ENCODE measurements around the gene PSD4. TPM values are rescaled to one million over a fixed set of nuclear protein-coding genes. Genes with fewer than 3 reads are reported as not detected.
"Not testable (repeated sequence)": the region's sequence is repeated elsewhere in the genome, so short reads cannot be mapped to it uniquely, and the experiment has no call there.

The PSD4 gene
- polyA plus RNA-seq, 5 donors, result 13.1 to 20.9 (median 19.2) TPM

DNA sequence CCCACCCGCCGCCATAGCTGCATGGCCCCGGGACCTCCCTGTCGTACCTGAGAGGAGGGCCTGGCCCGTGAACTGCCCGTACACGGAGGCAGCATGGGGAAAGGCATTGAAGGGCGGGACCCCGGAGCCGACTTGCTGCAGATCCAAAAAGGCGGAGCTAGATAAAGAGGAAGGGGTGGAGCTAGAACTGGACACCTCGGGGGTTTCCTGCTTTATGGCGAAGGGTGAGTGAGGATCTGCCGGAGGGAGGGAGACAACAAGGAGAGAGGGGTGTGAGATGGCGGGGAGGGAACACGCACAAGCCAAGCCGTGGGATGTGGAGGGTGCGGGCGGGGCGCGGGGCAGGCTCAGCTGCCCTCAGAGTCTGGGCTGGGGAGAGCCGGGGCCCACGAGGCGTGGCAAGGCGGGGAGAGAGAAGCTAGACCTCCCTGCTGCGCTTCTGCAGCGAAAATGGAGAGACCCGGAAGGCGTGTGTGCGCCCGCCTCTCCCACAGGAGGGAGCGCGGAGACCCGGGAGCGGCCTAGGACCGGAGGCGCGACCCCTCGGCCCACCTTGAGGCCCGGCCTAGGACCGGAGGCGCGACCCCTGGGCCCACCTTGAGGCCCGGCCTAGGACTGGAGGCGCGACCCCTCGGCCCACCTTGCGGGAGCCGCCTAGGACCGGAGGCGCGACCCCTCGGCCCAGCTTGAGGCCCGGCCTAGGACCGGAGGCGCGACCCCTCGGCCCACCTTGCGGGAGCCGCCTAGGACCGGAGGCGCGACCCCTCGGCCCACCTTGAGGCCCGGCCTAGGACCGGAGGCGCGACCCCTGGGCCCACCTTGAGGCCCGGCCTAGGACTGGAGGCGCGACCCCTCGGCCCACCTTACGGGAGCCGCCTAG is 61.8 kb downstream of the PSD4 start:
- not testable (repeated sequence) for DNase-seq

DNA sequence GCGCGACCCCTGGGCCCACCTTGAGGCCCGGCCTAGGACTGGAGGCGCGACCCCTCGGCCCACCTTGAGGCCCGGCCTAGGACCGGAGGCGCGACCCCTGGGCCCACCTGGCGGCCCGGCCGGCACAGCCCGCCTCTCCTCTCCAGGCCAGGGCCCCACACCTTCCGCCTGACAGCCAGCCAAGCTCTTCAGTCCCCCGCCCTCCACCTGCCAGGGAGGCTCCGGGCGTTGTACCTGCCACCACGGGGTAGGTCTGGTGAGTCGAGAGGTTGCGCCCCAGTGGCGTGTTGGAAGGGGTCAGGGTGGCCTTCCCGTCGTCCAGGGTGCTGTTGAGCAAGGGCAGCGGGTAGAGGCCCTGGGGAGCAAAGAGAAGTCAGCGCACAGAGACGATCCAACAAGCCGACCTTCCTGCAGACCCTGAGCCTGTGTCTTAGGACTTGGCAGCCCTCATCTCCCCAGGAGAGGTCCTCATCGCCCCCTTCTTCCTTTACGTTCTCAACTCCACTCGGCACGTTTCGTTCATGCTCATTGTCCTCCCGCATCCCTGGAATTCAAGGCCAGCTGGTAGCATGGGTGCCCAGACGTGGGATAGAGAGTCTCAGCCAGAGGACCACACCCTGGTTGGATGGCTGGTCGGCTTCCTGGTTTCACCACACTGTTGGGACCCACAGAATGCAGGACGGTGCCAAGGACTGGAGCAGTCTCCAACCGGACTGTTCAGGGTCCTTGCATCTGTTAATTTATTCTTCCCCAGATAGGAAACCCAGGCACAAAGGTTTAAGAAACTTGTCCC is 62.8 kb downstream of the PSD4 start:
- no peak for DNase-seq

DNA sequence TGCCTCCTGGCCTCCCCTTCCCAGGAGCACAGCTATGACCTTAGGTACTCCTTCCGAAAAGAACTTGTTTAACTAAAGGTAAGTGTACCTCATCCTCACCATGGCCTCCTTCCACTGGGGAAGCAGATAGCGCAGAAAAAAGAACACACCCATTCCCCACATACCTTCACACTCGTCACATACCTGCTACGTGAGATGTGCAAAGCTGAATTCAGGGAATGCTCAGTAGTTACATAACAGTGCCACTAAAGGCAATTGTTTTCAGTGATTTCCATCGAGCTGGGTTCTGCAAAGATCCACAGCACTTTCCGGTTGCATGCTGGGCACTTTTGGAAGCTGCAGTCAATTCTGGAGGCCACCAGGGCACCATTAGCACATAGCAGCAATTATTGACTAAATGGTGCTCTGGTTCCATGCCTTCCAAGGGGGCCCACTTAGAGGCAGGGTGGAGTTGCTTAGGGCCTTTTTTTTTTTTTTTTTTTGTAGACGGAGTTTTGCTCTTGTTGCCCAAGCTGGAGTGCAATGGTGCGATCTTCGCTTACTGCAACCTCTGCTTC is 63.9 kb downstream of the PSD4 start:
- no peak for DNase-seq

DNA sequence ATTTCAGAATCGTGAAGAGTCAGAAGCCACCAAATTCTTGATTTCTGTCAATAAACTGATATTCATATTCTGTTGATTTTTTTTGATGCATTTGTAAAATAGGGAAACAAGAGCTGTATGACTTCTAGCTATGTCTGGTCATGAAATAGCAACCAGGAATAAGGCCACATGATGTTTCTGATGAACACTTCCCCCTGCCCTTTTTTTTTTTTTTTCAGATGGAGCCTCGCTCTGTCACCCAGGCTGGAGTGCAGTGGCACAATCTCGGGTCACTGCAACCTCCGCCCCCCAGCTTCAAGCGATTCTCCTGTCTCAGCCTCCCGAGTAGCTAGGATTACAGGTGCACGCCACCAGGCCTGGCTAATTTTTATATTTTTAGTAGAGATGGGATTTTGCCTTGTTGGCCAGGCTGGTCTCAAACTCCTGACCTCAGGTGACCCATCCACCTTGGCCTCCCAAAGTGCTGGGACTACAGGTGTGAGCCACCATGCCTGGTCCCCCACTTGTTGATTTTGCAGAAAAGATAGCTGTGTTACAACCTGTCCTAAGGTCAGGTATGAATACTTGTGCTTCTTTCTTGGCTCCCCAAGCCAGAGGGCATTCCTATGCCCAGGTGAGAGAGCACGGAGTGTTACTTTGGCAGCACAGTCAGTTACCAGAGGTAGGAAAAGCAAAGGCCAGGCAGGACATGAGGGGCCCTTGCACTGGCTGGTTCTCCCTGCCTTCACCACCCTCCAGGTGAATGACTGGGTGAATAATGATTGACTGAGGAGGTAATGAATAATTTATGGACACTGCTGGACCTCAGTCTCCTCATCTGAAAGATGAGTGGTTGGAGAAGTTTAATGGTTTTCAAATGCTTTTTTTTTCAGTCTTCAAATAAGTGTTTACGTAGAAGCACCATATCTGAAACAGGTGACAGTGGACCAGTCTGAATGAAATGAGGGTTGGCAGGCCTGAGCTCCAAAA is 65.4 kb downstream of the PSD4 start:
- no peak for DNase-seq

DNA sequence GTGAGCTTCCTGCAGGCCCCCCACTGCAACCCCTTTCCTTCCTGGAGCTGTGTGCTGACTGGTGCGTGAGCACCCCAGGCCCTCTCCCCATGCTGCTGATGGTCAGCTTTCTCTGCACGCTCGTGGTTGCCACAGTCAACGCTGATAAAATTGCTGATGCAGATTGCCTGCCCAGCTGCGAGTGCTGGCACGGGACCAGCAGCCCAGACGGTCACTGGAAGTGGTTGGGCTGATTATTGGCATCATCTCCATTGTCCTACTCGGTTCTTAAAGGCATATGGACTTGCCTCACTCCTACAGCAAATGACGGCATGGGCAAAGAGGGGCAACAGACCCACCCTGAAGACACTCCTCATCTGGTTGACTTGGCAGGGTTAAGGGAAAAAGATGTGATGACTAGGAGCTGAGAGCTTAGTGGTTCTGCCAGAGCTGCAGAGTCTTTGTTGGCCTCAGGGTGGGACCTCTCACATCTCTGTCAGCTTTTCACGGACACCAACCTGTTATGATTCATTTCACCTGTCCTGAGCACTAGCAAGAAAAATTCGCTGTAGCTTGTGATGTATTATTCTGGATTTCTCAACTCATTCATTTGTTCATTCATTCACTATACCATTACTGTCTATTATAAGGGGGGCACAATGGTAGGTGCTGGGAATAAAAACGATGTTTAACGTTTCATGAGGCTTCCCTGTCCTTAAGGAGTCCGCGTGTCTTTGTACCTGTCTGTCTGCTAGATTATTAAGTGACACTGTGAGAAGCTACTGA is 66.6 kb downstream of the PSD4 start:
- peak; percentile 90 to 93 for DNase-seq

DNA sequence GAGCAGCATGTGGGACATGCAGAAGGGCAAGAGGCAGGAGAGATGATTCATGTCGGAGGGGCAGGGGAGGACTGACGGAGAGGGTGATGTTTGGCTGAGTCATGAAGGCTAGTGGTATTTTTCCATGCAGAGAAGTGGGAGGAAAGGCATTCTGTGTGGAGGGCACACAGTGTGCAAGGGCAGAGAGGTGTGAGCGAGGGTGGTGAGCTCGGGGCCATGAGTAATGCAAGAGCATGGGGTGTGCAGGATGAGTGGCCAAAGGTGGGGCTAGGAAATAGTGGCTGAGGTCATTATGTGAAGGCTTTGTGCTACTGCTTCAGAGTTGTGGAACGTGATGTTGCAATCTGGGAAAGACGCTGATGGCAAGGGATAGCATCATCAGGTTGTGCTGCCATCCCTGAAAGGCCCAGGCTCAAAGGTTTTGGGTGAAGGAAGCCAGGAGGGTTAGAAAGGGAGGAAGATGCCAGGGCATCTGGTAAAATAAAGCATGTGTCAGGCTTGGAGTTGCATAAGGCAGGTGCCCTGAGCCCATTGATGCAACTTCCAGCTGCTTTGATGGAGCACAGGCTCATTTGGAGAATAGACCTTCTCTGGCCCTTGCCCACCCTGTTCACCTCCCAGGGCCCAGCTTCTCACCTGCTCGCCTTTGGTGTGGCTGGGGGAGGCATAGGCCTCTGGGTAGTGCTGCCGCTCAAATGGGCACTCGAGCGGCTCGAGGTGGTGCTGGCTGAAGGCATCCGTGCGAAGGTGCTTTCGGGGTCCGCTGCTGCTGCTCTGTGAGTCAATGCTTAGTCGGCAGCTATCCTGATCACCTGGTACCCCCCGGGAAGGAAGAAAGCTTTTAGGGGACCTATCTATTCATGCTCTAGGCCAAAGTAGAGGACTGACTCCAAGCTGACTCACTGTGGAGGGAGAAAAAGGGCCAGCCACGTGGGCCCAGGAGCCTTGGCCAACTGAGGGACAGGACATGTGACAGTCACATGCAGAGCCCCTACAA is 67.4 kb downstream of the PSD4 start:
- DNase-seq, result no peak

DNA sequence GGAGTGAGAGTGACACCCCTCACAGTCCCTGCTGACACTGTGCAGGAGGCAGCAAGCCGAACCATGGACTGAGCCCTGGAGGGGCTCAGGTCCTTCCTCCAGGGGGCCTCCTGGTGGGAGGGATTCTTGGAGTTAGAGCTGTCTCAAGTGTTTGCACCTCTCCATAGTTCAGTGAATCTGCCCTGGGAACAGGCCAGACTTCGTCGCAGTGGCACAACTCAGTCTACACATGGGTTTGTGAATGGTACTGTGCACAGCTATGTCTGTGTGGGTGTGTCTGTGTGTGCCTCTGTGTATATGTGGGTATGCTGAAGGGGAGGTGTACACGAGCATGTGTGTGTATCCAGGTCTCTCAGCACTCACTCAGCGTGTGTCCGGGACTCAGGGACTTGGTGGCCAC is 68.6 kb downstream of the PSD4 start:
- DNase-seq, result no peak

- no peak for DNase-seq
These were observed 71.5 kb downstream of the PSD4 start for GRCh38 chr2:113245276-113245711.

- no peak for DNase-seq
These were observed 72.8 kb downstream of the PSD4 start for GRCh38 chr2:113246606-113247005.

GRCh38 chr2:113248997-113249770 is 75.4 kb downstream of the PSD4 start:
- DNase-seq, result peak; percentile 60 to 66

DNA sequence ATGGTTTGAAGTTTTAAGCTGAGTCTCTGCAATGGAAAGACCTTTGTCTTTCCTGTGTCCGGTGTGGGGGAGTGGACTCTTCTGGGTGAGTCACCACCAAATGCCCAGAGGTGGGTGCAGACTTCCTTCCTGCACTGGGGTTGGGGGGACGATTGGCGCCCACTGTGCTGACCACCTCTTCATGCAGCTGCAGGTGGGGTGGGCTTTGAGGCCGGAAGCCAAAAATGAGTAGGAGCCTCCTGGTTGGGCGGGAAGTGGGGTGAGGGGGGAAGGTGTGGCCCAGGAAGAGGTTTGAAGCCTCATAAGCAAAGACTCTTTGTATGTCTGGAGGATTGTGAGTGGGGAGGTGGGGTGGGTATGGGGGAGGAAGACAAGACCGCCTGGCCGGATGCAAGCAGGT is 77.3 kb downstream of the PSD4 start:
- no peak for DNase-seq

- no peak for DNase-seq
These were observed 78.3 kb downstream of the PSD4 start for GRCh38 chr2:113252047-113252590.

GRCh38 chr2:113253453-113253852 is 79.7 kb downstream of the PSD4 start:
- DNase-seq, result no peak

- no peak for DNase-seq
These were observed 81.6 kb downstream of the PSD4 start for GRCh38 chr2:113255140-113256070.

GRCh38 chr2:113257516-113258264 is 83.9 kb downstream of the PSD4 start:
- DNase-seq, result no peak

GRCh38 chr2:113258471-113259147 is 84.8 kb downstream of the PSD4 start:
- no peak for DNase-seq

All from right lung (tissue), 5 donors.